AG09309 (cell line): ENCODE data around the gene JPT1.
"Not testable (repeated sequence)": the region's sequence is repeated elsewhere in the genome, so short reads cannot be mapped to it uniquely, and the experiment has no call there.

Experiments used
- DNase-seq: peaks from one replicate; pipeline ENCODE4 v3.0.0-alpha.2; 2010; ENCODE audit warnings: low read depth
- H3K4me3 ChIP-seq: 2 replicates; pipeline ENCODE4 v1.5.1; 2011; ENCODE audit warnings: mild to moderate bottlenecking, low read depth, low read length, moderate library complexity; ENCODE audit not compliant: control insufficient read depth
- TF ChIP-seq, protein P1 (sequence below): IDR thresholded peaks from 2 replicates; pipeline ENCODE4 v1.5.1; 2011; ENCODE audit warnings: mild to moderate bottlenecking, low read depth, low read length, inconsistent platforms; ENCODE audit not compliant: insufficient read depth, control insufficient read depth; ENCODE audit errors: missing control alignments

JPT1 gene

DNA sequence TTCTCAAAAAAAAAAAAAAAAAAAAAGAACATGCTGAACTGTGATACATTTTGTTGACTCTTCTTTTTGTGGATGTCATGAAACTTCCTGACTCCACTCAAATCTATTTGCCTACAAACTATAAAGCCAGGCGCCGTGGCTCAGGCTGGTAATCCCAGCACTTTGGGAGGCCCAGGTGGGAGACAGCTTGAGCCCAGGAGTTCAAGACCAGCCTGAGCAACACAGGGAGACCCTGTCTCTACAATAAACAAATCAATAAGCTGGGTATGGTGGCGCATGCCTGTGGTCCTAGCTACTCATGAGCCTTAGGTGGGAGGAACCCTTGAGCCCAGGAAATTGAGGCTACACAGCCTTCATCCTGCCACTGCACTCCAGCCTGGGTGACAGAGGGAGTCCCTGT is 21.3 kb downstream of the JPT1 start:
- no peak for DNase-seq
- H3K4me3 ChIP-seq: no peak overlapping the region
- TF ChIP-seq, protein P1, sequence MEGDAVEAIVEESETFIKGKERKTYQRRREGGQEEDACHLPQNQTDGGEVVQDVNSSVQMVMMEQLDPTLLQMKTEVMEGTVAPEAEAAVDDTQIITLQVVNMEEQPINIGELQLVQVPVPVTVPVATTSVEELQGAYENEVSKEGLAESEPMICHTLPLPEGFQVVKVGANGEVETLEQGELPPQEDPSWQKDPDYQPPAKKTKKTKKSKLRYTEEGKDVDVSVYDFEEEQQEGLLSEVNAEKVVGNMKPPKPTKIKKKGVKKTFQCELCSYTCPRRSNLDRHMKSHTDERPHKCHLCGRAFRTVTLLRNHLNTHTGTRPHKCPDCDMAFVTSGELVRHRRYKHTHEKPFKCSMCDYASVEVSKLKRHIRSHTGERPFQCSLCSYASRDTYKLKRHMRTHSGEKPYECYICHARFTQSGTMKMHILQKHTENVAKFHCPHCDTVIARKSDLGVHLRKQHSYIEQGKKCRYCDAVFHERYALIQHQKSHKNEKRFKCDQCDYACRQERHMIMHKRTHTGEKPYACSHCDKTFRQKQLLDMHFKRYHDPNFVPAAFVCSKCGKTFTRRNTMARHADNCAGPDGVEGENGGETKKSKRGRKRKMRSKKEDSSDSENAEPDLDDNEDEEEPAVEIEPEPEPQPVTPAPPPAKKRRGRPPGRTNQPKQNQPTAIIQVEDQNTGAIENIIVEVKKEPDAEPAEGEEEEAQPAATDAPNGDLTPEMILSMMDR: no peak

GRCh38 chr17:75132018-75133000 is 22.0 kb downstream of the JPT1 start:
- DNase-seq: not testable (repeated sequence)
- peak overlapping the region; percentile 74 for H3K4me3 ChIP-seq

GRCh38 chr17:75131278-75132017 is 22.9 kb downstream of the JPT1 start, which contains the start of gene NT5C:
Gene NT5C, minus strand, starts transcription at chr17:75131742. Its CDS starts 35 bp downstream, at chr17:75131707.
- no peak for DNase-seq
- TF ChIP-seq, protein P1: peak; percentile 61
- peak within 1 kb of the TSS; percentile 74 for H3K4me3 ChIP-seq

DNA sequence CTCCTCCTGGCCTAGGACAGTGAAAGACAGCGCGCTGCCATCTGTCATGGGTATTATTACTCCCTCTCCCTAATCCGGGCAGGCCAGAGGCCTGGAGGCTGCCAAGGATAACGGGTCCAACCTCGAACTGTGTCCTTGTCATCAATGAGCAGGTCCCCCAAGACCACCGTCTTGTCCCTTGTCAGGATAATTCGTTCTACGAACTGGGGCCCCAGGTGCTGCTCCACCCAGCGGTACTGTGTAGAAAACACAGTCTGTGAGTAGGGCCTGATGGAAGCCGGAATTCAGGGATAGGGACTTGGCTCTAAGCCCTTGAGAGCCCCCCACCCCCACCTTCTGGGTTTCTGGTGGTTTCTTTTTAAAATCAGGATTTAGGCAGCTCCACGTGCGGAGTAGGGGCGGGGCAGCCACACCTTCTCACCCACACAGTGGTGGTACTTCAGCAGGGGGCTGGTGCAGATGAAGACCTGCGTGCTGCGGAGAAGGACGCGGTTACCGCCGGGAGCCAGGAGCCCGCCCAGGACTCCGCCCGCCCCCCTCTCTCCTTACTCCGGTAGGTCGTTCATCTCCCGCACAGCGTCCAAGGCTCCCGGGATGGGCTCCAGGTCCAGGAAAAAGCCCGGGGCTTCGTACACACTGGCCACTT is 23.6 kb downstream of the JPT1 start:
- DNase-seq: no peak
- H3K4me3 ChIP-seq: peak overlapping the region; percentile 74
- TF ChIP-seq, protein P1: peak; percentile 36

GRCh38 chr17:75130059-75130631 is 24.2 kb downstream of the JPT1 start:
- DNase-seq: no peak
- peak overlapping the region; percentile 74 for H3K4me3 ChIP-seq
- TF ChIP-seq, protein P1: no peak

GRCh38 chr17:75129576-75129975 is 24.7 kb downstream of the JPT1 start:
- TF ChIP-seq, protein P1: no peak
- H3K4me3 ChIP-seq: no peak overlapping the region
- DNase-seq: no peak
